Panc1 (cell line): ENCODE data around the gene THUMPD2.

ENCODE experiments used
- POLR2AphosphoS5 ChIP-seq: IDR thresholded peaks from 2 replicates; pipeline ENCODE4 v1.6.1; 2012; ENCODE audit warnings: mild to moderate bottlenecking, low read depth, low read length, moderate library complexity
- SIN3A ChIP-seq: IDR thresholded peaks from 2 replicates; pipeline ENCODE4 v1.6.1; 2012; ENCODE audit warnings: low read depth, mild to moderate bottlenecking, low read length, moderate library complexity, borderline replicate concordance; ENCODE audit not compliant: insufficient read depth
- TF ChIP-seq, protein P1 (sequence below): fragments of 450-650 bp; IDR thresholded peaks from 2 replicates; pipeline ENCODE4 v1.5.1; 2017; ENCODE audit warnings: mild to moderate bottlenecking

DNA sequence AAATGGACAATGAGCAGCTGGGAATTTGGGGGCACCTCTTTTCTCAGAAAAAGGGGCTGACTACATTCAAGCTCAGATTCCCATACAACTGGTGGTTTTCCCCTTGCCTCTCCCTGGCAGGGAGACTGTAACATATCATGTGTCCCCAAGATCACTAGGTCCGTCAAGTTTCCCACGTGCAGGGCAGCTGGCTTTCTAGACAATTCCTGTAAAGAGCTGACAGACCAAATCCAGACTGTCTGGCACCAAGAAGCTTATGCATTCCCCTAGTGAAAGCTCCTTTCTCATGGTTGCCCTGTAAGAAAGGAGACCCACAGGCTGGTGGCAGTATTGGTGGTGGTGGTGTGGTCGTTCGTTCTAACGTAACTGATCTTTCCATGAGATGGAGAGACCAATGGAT, 48.8 kb downstream of the THUMPD2 start:
- TF ChIP-seq, protein P1, sequence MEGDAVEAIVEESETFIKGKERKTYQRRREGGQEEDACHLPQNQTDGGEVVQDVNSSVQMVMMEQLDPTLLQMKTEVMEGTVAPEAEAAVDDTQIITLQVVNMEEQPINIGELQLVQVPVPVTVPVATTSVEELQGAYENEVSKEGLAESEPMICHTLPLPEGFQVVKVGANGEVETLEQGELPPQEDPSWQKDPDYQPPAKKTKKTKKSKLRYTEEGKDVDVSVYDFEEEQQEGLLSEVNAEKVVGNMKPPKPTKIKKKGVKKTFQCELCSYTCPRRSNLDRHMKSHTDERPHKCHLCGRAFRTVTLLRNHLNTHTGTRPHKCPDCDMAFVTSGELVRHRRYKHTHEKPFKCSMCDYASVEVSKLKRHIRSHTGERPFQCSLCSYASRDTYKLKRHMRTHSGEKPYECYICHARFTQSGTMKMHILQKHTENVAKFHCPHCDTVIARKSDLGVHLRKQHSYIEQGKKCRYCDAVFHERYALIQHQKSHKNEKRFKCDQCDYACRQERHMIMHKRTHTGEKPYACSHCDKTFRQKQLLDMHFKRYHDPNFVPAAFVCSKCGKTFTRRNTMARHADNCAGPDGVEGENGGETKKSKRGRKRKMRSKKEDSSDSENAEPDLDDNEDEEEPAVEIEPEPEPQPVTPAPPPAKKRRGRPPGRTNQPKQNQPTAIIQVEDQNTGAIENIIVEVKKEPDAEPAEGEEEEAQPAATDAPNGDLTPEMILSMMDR, result no peak
- no peak for TF ChIP-seq SIN3A
- TF ChIP-seq POLR2AphosphoS5, result no peak
